K562 (cell line): Measurements from ENCODE around the gene UNC45B. TPM values are rescaled to one million over a fixed set of nuclear protein-coding genes. Genes with fewer than 3 reads are reported as not detected.
A peak's percentile ranks its signal among the peaks of the same experiment; 100 is the strongest.

Experiments
- ATAC-seq: fragments of 200-7000 bp; cut with Tn5 transposase; 3 replicates; pipeline ENCODE4 v1.9.1; 2020; ENCODE audit warnings: moderate library complexity
- BruUV-seq: library from RNA; stranded (reverse); fragments of 400-500 nt; replicated peaks from 2 replicates; lab custom pipeline; 2021; lab: Mats Ljungman, UMichigan
- CTCF ChIA-PET: fragments of 300-600 bp; formaldehyde crosslinking; extraction: SDS; loops from one replicate; lab custom pipeline; 2021; ENCODE audit warnings: low intra/inter-chr PET ratio; lab: Yijun Ruan, JAX
- POLR2A ChIA-PET: fragments of 300-600, 350-650 bp; sonication (Branson Sonifier 250); formaldehyde crosslinking; extraction: SDS; loops from one replicate; lab custom pipeline; 2021; ENCODE audit warnings: antibody characterized with exemption, inconsistent platforms; lab: Yijun Ruan, JAX
- DNase-seq, 4 experiments: peaks; one replicate each; pipeline versions ENCODE4 v3.0.0 to v3.0.0-alpha.2; 2011 to 2018; ENCODE audit warnings: low spot score in 3 of 4, mixed read lengths in 3 of 4; ENCODE audit errors: extremely low read depth in 1 of 4
- FAIRE-seq: peaks from 2 replicates; lab custom pipeline; 2011; peaks lifted over from hg19 to GRCh38; lab: Jason Lieb, UNC
- H2AFZ ChIP-seq: 2 replicates; pipeline ENCODE4 v1.6.0; 2011; ENCODE audit warnings: low read depth, low read length, control low read depth, inconsistent platforms
- H3K27ac ChIP-seq: fragments of 200-600 bp; 3 replicates; pipeline ENCODE4 v1.8.0; 2011; ENCODE audit warnings: low read depth, mild to moderate bottlenecking, control low read depth, inconsistent platforms, low read length, moderate library complexity, mixed read lengths; ENCODE audit errors: extremely low read depth
- H3K27me3 ChIP-seq, 2 experiments: fragments of 300-600 bp in 1 of 2; 2 replicates in 1 of 2; 3 replicates in 1 of 2; pipeline versions ENCODE4 v1.6.0 to v1.8.0; 2011; ENCODE audit warnings: inconsistent platforms in 2 of 2, low read length in 2 of 2, mild to moderate bottlenecking in 1 of 2, mixed read lengths in 1 of 2, moderate library complexity in 1 of 2; ENCODE audit not compliant: control insufficient read depth in 2 of 2, insufficient read depth in 2 of 2
- H3K36me3 ChIP-seq: fragments of 300-600 bp; 3 replicates; pipeline ENCODE4 v1.8.0; 2011; ENCODE audit warnings: mild to moderate bottlenecking, low read length, inconsistent platforms; ENCODE audit not compliant: control insufficient read depth, insufficient read depth
- H3K4me1 ChIP-seq, 2 experiments: fragments of 200-600 bp in 1 of 2; replicated peaks in 1 of 2; 2 replicates in 1 of 2; 3 replicates in 1 of 2; pipeline versions ENCODE4 v1.5.1 to v1.8.0; 2011; ENCODE audit warnings: inconsistent platforms in 2 of 2, low read length in 2 of 2, mild to moderate bottlenecking in 1 of 2, mixed read lengths in 1 of 2, moderate library complexity in 1 of 2; ENCODE audit not compliant: control insufficient read depth in 2 of 2, insufficient read depth in 2 of 2
- H3K4me2 ChIP-seq: 2 replicates; pipeline ENCODE4 v1.6.1; 2011; ENCODE audit warnings: low read length, control low read depth, inconsistent platforms, mixed read lengths; ENCODE audit not compliant: insufficient read depth
- H3K4me3 ChIP-seq: fragments of 200-600 bp; sonication (generic), shearing (Covaris generic); 2 replicates; pipeline ENCODE4 v1.5.1; 2016; ENCODE audit warnings: control low read depth, inconsistent platforms
- H3K79me2 ChIP-seq: fragments of 200-600 bp; 3 replicates; pipeline ENCODE4 v1.8.0; 2011; ENCODE audit warnings: low read length, inconsistent platforms; ENCODE audit not compliant: control insufficient read depth, insufficient read depth
- H3K9ac ChIP-seq, 2 experiments: 2 replicates each; pipeline versions ENCODE4 v1.6.0 to v1.6.1; 2011; ENCODE audit warnings: low read depth in 2 of 2, low read length in 2 of 2, control low read depth in 1 of 2, inconsistent platforms in 1 of 2, mild to moderate bottlenecking in 1 of 2, mixed read lengths in 1 of 2; ENCODE audit not compliant: insufficient read depth in 1 of 2
- H3K9me1 ChIP-seq: one replicate; pipeline ENCODE4 v1.6.0; 2011; ENCODE audit warnings: inconsistent platforms, mild to moderate bottlenecking, low read length, moderate library complexity; ENCODE audit not compliant: control insufficient read depth, insufficient read depth
- H3K9me3 ChIP-seq: replicated peaks from 2 replicates; pipeline ENCODE4 v1.5.1; 2011; ENCODE audit warnings: low read depth, low read length, inconsistent platforms; ENCODE audit not compliant: control insufficient read depth, insufficient read depth
- H4K20me1 ChIP-seq: replicated peaks from 2 replicates; pipeline ENCODE4 v1.6.1; 2011; ENCODE audit warnings: low read length, inconsistent platforms, mixed read lengths; ENCODE audit not compliant: control insufficient read depth, insufficient read depth
- BDP1 ChIP-seq: IDR thresholded peaks from 3 replicates; pipeline ENCODE4 v1.6.1; 2011; ENCODE audit not compliant: insufficient read length, insufficient read depth
- C11orf30 ChIP-seq: fragments of 450-650 bp; IDR thresholded peaks from 2 replicates; pipeline ENCODE4 v1.6.1; 2016; ENCODE audit warnings: low read depth, mild to moderate bottlenecking
- CBFB ChIP-seq: sonication (generic); formaldehyde crosslinking; IDR thresholded peaks from 2 replicates; pipeline ENCODE4 v1.4.0; 2020; ENCODE audit warnings: mild to moderate bottlenecking, missing genetic modification reagents
- ELF4 ChIP-seq: fragments of 450-650 bp; formaldehyde crosslinking; IDR thresholded peaks from 2 replicates; pipeline ENCODE4 v1.4.0; 2022; ENCODE audit warnings: missing genetic modification characterization
- MAFG ChIP-seq: fragments of 450-650 bp; conservative IDR thresholded peaks from 2 replicates; pipeline ENCODE4 v1.6.1; 2016; ENCODE audit warnings: missing genetic modification characterization, missing compliant biosample characterization
- MCM5 ChIP-seq: fragments of 450-650 bp; IDR thresholded peaks from 2 replicates; pipeline ENCODE4 v1.6.1; 2016; ENCODE audit warnings: low read depth
- MED1 ChIP-seq: sonication (generic); formaldehyde crosslinking; IDR thresholded peaks from 2 replicates; pipeline ENCODE4 v1.8.1; 2023; ENCODE audit warnings: missing genetic modification reagents, borderline replicate concordance
- NFE2 ChIP-seq: IDR thresholded peaks from 2 replicates; pipeline ENCODE4 v1.6.1; 2014; ENCODE audit warnings: antibody characterized with exemption, low read depth
- PHTF2 ChIP-seq: fragments of 250-450 bp; sonication (Bioruptor Pico); IDR thresholded peaks from 2 replicates; pipeline ENCODE4 v1.5.0; 2021; ENCODE audit warnings: mild to moderate bottlenecking
- PTRF ChIP-seq: fragments of 450-650 bp; IDR thresholded peaks from 2 replicates; pipeline ENCODE4 v1.6.1; 2016; ENCODE audit warnings: mild to moderate bottlenecking, missing genetic modification characterization, missing compliant biosample characterization
- SAFB2 ChIP-seq: fragments of 200-400 bp; formaldehyde crosslinking; IDR thresholded peaks from 2 replicates; pipeline ENCODE4 v1.6.1; 2018; ENCODE audit warnings: borderline replicate concordance, low read length, low read depth, moderate library complexity; ENCODE audit not compliant: severe bottlenecking
- SRF ChIP-seq, 2 experiments: fragments of 250-450, 450-650 bp in 1 of 2; sonication (Bioruptor Pico) in 1 of 2; sonication (generic) in 1 of 2; formaldehyde crosslinking; IDR thresholded peaks; 2 replicates each; pipeline versions ENCODE4 v1.5.0 to v1.5.1; 2020 to 2022; ENCODE audit warnings: mild to moderate bottlenecking in 1 of 2, missing genetic modification reagents in 1 of 2
- ZNF316 ChIP-seq: fragments of 450-650 bp; IDR thresholded peaks from 2 replicates; pipeline ENCODE4 v1.6.1; 2016
- ZNF431 ChIP-seq: sonication (generic); formaldehyde crosslinking; IDR thresholded peaks from 2 replicates; pipeline ENCODE4 v1.8.0; 2022; ENCODE audit warnings: mild to moderate bottlenecking, missing genetic modification reagents
- ZNF561 ChIP-seq: fragments of 450-650 bp; formaldehyde crosslinking; conservative IDR thresholded peaks from 2 replicates; pipeline ENCODE4 v1.4.0; 2020; ENCODE audit warnings: mild to moderate bottlenecking, moderate library complexity
- WGBS: fragments of 100-300 bp; shearing (Covaris generic); methylation state at CpG from one replicate; pipeline ENCODE4 v1.1.6; 2016; ENCODE audit warnings: low coverage, mixed read lengths; ENCODE audit not compliant: insufficient coverage; ENCODE audit errors: missing lambda C conversion rate; 5-methylcytosine and 5-hydroxymethylcytosine counted together
- in situ Hi-C: fragments of 300-500 bp; cut with MboI; formaldehyde crosslinking; loops from 4 replicates; pipeline ENCODE4 v1.15.0; 2018; ENCODE audit warnings: inconsistent platforms, mixed read lengths
- intact Hi-C: fragments of 100-400 bp; cut with micrococcal nuclease; formaldehyde crosslinking; loops from 2 replicates; pipeline ENCODE4 v1.14.2; 2022
- polyA plus RNA-seq, 8 experiments: library from polyadenylated mRNA; depleted of rRNA in 4 of 8; stranded (reverse) in 5 of 8; unstranded in 3 of 8; fragments of >200 nt; fragmentation: Nextera tagmentation in 2 of 8; fragmentation: Illumina TruSeq in 1 of 8; extraction: Ambion mirVana in 2 of 8; extraction: Trizol in 1 of 8; gene quantifications; 2 replicates each; pipeline versions ENCODE4 v1.2.1 to v1.2.3, GENCODE V29; 2011 to 2014; ENCODE audit warnings: inconsistent platforms in 1 of 8, missing spikeins in 1 of 8
- total RNA-seq, 7 experiments: library from RNA; depleted of rRNA in 6 of 7; stranded (reverse); fragments of >200 nt in 6 of 7; fragmentation: Illumina TruSeq in 2 of 7; extraction: Trizol in 2 of 7; gene quantifications; 2 replicates each; pipeline versions ENCODE4 v1.2.1 to v1.2.3, GENCODE V29; 2011 to 2021; ENCODE audit warnings: low replicate concordance in 1 of 7
- TF ChIP-seq, protein P1 (sequence below): fragments of 450-650 bp; IDR thresholded peaks from 2 replicates; pipeline ENCODE4 v1.6.1; 2016; ENCODE audit warnings: borderline replicate concordance

The UNC45B gene
- total and polyA plus RNA-seq, 9 of the 15 experiments (the other 6 are each of a cell fraction or from before 2014, with no cell fraction given) = not detected

DNA sequence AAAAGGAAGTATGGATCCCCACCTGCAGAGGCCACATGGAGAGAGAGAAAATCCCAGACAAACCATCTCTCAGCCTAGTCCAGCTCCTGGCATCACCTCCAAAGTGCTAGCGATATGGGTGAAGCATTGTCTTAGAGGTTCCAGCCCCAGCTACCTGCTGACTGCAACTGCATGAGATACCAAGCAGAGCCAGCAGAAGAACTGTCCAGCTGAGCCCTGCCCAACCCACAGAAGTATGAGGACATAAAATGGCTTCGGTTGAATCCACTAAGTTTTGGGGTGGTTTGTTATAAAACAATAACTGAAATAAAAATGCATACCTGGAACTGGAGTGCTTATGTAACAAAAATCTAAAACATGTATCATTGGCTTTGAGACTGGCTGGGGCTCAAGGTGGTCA lies 74.8 kb downstream of the UNC45B start (continued):
- TF ChIP-seq MED1 (CRISPR knock-in tag) = no peak

DNA sequence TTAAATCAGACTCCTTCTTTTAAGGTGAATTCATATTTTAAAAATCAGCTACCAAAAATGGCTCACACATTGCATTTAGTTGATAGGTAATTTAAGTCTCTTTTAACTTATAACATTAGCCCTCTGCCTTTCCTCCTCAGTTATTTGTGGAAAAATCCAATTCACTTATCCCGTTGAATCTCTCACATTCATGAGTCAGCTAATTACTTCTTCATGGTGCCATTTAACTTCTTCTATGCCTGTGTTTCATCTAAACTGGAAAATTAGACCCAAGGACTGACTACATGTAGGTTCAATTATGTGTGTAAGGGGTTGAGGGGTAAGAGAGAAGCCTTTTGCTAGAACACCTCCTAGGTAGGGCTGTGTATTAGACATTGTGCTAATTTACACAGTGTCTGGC lies 76.8 kb downstream of the UNC45B start:
- H3K4me1 ChIP-seq = no peaks in the 10 kb centered on the region
- peaks cover 5 to 15% of the 10 kb centered on the region in 2 experiments; a peak in 4 of 5 replicates for H3K27me3 ChIP-seq
- H3K4me2 ChIP-seq = no peak overlapping the region
- H3K36me3 ChIP-seq = no peaks in the 10 kb centered on the region
- BruUV-seq = no TSS peak
- TF ChIP-seq PHTF2 (CRISPR knock-in tag) (no peak), MAFG (tag) (0 out of 2 replicates have a peak, but pooled peaks have one; percentile 26), ZNF316 (peak; percentile 79), C11orf30 (peak; percentile 54; the same call in 1 of the 2 replicates)
- ATAC-seq (no peak), DNase-seq (no peak), FAIRE-seq (no peak)
- no peak overlapping the region for H3K27ac ChIP-seq
- no peak overlapping the region for H2AFZ ChIP-seq
- H3K79me2 ChIP-seq = no peaks in the 10 kb centered on the region
- H3K9me3 ChIP-seq = no peaks in the 10 kb centered on the region
- H3K9ac ChIP-seq = no peak overlapping the region
- H3K4me3 ChIP-seq = no peak overlapping the region
- in situ Hi-C loops (no loop called here), intact Hi-C loops (no loop called here)
- no peaks in the 10 kb centered on the region for H4K20me1 ChIP-seq
- POLR2A ChIA-PET = no interaction called here
- 0% methylated on average over 1 of the region's 1 CpG for WGBS
- no peaks in the 10 kb centered on the region for H3K9me1 ChIP-seq
- CTCF ChIA-PET = no interaction called here

DNA sequence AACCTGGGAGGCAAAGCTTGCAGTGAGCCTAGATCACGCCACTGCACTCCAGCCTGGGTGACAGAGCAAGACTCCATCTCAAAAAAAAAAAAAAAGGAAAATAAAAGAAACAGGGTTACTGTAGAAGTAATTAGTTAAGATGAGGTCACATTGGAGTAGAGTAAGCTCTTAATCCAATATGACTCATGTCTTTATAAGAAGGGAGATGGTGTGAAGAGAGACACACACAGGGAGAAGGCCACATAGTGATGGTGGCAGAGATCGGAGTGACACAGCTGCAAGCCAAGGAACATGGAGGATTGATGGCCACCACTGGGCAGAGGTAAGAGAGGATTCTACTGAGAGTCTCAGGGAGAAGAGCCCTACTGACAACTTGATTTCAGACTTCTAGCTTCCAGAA lies 79.9 kb downstream of the UNC45B start:
- no peaks in the 10 kb centered on the region for H3K4me1 ChIP-seq
- no peaks in the 10 kb centered on the region for H3K9me1 ChIP-seq
- no peak for FAIRE-seq
- no peaks in the 10 kb centered on the region for H3K79me2 ChIP-seq
- no TSS peak for BruUV-seq
- no peak overlapping the region for H3K4me3 ChIP-seq
- intact Hi-C loops = no loop called here
- H3K36me3 ChIP-seq = no peaks in the 10 kb centered on the region
- no peak overlapping the region for H3K27ac ChIP-seq
- ATAC-seq = no peak
- 20% methylated on average over 1 of the region's 2 CpGs for WGBS
- no peak overlapping the region for H2AFZ ChIP-seq
- ChIA-PET CTCF (no interaction called here), POLR2A (no interaction called here)
- H3K4me2 ChIP-seq = no peak overlapping the region
- H3K9me3 ChIP-seq = no peaks in the 10 kb centered on the region
- H4K20me1 ChIP-seq = no peaks in the 10 kb centered on the region
- no peak overlapping the region for H3K9ac ChIP-seq
- no peak for DNase-seq
- peaks cover 5 to 11% of the 10 kb centered on the region in 2 experiments; a peak in 3 of 5 replicates for H3K27me3 ChIP-seq
- in situ Hi-C loops = no loop called here
- no peak for TF ChIP-seq PTRF (tag)
- TF ChIP-seq SAFB2 = no peak
- TF ChIP-seq CBFB (CRISPR knock-in tag) = no peak
- no peak for TF ChIP-seq ELF4 (CRISPR knock-in tag)
- no peak for TF ChIP-seq ZNF561 (CRISPR knock-in tag)
- TF ChIP-seq BDP1 = no peak
- no peak for TF ChIP-seq NFE2
- TF ChIP-seq ZNF431 (CRISPR knock-in tag) = no peak
- TF ChIP-seq SRF (CRISPR knock-in tag; IDR thresholded peaks at IDR 0.05) = no peak
- TF ChIP-seq, protein P1, sequence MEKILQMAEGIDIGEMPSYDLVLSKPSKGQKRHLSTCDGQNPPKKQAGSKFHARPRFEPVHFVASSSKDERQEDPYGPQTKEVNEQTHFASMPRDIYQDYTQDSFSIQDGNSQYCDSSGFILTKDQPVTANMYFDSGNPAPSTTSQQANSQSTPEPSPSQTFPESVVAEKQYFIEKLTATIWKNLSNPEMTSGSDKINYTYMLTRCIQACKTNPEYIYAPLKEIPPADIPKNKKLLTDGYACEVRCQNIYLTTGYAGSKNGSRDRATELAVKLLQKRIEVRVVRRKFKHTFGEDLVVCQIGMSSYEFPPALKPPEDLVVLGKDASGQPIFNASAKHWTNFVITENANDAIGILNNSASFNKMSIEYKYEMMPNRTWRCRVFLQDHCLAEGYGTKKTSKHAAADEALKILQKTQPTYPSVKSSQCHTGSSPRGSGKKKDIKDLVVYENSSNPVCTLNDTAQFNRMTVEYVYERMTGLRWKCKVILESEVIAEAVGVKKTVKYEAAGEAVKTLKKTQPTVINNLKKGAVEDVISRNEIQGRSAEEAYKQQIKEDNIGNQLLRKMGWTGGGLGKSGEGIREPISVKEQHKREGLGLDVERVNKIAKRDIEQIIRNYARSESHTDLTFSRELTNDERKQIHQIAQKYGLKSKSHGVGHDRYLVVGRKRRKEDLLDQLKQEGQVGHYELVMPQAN = no peak
- no peak for TF ChIP-seq MCM5
